ENCODE measurements around the gene MED25.

MED25 gene

DNA sequence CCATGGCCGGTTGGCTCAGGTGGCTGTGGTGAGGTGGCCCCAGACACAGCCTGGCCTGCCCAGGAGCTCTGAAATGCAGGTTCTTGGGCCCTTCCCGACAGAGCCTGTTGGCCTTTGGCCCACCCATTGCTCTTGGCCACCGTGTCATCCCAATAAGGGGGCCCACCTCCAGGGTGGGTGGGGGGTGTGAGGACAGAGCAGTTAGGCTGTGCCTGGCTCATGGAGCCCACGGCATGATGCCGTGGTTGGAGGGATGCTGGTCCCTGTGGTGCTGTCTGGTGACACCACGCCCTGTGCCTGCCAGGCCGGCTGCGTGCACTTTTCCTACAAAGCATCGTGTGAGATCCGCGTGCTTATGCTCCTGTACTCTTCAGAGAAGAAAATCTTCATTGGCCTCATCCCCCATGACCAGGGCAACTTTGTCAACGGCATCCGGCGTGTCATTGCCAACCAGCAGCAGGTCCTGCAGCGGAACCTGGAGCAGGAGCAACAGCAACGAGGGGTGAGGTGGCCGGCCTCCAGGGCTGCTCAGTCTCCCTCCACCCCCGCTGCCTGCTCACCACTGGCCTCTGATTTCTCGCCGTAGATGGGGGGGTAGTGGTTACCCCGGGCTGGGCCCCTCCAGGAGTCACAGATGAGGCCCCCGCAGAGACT lies 41.7 kb downstream of the MED25 start:
- DNase-seq = no peak

DNA sequence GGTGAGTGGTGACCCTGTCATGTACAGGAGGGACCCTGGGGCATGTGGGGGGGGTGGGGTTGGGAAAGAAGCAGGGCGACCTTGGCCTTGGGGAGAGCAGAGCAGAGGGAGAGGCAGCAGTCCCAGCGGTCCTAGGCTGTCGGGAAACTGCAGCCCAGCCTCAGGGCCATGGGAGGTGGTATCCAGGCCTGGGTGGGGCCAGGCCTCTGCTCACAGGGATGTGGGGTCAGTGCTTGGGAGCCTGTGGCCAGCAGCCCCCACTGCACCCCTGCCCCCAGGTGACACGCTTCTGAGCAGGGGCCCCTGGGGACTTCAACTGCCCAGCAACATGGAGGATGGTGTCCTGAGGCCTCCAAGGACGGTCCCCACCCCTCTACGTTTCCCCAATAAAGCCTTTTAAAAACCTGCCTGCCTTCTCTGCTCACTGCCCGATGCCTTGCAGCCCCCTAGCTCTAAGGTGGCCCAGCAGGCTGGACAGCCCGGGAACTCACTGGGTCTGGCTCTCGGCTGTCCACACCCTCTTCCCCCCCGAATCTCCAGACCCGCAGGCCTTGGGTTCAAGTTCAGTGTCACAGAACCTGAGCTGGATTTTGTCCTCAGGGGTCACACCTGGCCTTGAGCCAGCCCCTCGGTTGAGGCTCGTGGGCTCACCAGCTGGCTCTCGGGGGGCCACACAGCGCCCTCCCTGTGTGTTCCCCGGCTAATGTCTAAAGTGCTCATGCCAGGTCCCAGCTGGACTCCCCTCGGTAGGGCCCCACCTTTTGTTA lies 42.4 kb downstream of the MED25 start:
- DNase-seq = no peak

DNA sequence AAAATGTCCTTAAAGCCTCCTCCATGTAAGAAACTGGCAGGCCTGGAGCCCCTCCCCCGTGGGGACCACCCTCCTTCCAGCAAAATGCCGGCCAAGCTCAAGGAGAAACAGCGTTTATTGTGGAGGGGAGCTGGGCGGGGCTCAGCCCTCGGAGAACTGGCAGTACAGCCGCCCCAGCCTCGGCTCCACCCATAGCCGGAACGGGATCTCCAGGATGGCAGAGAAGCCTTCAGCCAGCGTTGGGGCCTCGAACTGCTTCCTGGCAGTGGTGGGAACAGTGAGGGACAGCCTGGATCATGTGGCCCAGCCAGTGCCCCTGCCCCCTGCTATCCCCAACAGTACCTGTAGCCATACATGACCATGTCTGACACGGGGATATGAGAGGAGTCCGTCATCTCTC lies 43.0 kb downstream of the MED25 start:
- no peak for DNase-seq

DNA sequence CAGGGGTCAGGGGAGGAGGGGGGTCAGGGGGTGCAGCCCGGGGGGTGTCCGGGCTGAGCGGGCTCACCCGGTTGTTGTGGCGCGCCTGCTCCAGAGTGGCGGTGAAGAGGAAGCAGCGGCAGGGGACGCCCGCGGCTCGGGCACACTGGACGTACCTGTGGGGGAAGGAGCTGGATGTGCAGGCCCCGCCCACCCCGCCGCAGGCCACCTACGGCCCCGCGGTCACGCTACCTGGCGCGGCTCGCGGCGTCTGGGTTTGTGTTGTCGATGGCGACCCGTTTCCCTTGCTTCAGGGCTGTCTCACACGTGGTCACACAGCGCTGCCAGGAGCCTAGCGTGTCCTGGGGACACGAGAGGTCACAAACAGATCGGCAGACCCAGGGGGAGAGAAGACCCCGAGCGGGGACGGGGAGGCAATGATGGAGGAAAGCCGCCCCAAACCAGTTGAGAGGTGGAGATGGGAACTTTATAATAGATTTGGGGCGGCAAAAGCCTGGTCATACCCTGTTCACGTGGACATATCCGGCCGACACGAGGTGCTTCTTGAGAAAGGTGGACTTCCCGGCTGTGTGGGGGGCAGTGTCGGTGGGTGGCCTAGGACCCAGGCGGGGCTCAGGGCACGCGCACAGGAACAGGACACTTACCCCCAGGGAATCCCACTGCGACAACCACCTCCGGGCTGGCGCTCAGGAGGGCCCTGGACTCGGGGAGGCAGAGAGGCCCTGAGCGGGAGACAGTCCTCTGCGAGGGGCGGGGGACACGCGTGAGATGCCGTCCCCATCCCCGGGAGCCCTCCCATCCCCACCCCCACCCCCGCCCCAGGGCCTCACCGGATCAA lies 43.7 kb downstream of the MED25 start:
- no peak for DNase-seq

DNA sequence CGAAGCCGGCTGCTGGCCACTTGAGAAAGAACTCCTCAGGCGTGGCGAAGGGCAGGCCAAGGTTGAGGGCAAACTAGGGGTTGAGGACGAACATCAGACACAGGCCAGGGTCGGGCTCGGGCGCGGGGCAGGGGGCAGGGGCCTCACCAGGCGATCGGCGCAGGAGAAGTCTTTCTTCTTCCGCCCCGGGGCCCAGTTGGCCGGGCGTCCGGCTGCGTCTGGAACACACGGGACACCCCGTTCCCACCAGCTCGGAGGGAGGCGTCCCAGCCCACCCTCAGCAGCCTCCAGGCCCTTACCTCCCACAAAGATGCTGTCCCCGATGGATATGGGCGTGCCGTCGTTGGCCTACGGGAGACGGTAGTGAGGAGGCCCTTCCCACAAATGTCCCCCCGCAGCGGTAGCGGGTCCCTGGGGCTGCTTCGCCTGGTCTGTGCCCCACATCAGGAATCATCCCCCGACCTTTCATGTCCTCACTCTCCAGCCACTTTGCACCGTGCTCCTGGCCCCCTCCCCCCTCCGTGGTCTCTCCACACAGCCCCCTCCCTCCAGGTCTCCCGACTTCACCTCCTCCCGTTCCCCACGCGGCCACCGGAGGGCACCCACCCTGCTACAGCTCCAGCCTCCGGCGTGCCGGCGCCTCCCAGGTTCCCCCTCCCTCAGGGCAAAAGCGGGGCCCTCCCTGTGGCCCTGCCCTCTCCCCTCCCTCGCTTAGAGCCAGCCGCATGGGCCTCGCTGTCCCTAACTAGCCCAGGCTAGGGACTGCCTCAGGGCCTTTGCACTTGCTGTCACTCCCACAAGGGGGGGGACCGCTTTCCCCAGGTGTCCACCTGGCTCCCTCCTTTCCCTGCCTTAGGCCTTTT lies 44.5 kb downstream of the MED25 start:
- DNase-seq = no peak

DNA sequence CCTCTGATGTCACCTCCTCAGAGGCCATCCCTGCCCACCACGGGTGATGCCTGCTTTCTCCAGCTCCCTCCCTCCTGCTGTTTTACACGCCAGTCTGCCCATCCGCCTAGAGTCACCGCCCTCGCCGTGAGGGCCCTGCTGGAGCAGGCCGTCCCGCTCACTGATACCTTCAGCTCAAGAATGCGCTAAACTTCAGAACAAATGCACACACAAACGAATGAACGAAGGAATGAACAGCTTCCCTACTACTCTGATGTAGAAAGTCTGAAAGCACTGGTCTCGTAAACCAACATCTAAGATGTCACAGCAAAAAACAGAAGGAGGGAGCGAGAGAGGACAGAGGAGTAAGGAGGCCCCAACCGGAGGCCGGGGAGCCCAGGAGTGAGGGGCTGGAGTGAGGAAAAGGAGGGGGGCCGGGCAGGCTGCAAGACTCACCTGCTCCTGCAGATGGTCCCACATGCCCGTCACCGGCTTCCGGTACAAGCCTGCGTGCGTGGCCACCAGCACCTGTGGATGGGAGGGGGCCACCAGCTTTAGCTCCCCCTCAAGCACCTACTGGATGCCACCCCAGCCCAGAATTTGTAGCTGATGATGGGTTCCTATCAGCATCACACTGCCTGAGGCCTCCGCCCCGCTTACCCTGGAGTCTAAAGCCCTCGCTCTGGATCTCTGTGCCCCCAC lies 45.3 kb downstream of the MED25 start:
- no peak for DNase-seq

DNA sequence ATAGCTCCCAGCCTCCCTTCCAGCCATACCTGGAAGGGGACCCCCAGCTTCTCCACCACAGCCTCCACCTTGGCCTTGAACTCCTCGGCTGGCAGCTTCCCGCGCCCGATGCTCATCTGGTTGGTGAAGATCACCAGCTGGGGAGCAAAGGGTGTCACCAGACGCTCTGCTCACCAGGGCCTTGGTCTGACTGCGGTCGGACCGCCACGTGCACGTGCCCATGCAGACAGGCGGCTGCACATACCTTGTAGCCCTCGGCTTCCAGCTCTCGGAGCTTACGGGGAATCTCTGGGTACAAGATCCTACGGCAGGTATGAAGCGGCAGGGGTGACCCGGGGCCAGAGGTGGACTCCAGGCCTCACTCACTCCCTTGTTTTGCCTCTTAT lies 45.8 kb downstream of the MED25 start:
- DNase-seq = no peak

DNA sequence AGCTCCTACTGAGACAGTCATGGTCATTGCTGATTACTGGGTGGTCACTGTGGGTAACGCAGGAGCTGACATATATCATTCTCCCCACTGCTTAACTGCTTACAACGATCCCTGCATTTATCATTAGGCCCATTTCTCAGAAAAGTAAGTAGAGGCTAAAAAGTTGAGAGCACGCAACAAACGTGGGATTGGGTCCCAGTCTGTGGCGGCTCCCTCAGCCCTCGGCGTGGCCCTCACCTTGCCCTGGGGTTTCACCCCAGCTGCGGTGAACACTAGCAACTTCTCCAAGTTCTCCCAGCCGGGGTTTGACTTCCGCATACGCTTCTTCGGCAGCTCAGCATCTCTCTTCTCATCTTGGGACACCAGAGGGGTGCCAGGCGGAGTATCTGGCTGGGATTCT lies 46.8 kb downstream of the MED25 start:
- DNase-seq = no peak

DNA sequence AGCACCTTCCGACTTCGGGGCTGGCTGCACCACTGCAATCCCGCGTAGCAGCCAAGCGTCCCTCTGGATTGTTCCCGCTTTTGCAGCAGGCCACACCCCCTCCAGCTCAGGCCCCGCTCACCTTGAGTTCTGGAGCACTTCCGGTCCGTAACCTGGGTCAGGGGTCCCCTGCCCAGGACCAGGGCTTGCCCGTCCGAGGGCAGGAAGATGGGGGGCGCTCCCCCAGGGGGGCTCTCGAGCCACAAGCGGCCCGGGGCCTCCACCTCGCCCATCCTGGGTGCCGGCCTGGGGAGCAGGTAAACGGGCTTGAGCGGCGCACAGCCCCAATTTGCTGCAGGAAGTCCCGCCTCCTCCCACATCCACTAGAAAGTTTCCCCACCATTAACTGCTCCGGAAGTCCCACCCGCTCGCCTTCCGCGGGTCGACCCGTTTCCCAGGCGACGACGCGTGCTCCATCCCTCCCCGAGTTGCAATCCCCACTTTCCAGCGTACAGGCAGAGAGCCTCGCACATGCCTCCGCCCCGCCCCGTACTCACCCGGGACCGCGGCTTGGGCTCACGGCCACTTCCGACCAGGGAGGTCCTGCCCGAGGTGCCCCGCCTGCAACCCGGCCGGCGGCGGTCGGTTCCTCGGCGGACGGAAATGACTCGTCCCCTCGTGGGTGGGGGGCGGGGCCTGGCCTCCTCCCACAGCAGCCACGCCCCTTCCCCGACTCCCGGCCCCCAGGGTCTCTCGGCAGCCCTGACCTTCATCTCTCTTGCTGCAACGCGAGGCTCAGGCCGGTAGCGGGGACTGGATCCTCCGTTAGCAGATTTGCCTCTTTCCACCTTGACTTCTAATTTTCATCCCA lies 49.1 kb downstream of the MED25 start, which contains the start of gene PNKP:
PNKP (minus strand) TSS at position 644 of the 850 bp plus-strand sequence; CDS start at position 272, 372 bp downstream.
- peak; percentile 91 for DNase-seq

DNA sequence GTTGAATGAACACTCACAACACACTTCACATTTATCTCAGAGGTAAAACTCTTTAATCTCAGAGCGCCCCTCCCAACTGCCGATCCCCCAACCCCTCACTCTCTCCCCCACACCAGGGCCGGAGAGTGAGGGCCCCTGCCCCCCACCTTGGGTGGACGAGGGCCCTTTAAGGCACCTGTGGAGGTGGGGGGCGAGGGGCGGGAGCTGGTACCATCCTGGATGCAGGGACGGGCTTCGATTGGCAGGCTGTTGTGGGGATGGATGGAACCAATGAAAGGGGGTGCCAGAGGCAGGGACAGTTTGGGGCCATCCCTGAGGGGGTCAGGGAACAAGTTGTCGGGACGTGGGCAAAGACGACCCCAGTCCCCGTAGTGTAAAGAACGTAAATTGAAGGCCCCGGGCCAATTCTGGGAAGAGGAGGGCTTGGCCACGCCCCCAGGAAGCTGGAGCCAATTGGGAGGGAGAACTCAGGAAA lies 51.0 kb downstream of the MED25 start:
- no peak for DNase-seq

DNA sequence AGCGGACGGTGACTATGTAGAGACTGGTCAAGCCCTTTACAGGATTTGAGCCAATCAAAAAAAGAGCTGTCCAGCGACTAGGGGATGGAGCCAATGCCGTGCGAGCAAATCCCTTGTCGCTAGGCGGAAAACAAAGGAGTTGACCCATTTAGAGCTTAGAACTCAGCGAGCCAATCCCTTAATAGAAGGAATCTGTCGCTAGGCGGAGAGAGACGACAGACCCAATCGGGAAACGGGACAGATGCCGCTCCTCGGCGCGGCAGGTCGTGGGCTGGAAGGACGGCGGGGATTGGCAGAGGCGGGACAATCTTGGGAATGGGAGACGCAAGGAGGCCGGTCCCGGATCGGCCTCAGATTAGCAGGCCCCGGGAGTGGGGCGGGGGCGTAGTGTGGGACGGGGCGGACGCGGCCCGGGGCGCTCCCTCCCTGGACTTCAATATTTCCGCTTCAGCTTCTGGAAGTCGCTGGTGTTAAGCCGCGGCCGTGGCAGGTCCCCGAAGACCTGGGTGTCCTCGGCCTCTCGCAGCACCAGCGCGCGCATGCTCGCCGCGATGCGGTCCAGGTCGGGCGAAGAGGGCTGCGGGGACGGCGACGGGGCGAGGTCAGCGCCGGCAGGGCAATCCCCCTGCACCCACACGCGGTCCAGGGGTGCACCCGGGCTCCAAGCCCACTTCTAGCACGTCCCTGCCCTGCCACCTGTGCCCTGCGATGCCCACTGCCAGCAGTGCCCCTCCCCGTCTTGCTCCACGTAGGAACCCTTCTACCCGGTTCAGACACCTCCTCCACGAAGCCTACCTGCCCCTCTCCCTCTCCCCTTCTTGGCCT lies 51.6 kb downstream of the MED25 start:
- peak; percentile 86 for DNase-seq

DNA sequence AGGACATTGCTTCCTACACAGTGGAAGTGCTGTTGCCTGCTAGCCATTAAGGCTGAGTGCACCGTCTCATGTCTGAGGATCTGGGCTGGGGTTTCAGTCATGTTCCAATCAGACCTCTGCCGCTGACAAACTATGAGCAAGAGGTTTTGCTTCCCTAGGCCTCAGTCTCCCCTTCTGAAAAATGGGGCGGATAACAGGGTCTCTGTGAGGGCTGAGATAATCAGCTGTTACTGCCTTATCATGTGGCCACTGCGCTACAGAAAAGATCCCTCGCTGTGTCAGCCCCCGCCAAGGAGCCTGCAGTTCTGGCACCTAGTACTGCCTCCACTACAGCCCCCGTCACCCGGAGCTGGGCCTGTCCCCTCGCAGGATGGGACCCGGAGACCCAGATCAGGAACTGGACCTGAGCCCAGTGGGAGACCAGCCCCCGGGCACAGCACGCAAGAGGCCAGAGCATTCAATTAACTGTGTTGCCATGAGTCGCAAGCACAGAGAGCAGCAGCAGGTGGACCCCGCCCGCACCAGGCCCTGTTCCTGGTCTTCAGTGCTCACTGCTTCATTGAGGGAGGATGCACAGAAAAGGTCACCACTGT lies 52.3 kb downstream of the MED25 start:
- DNase-seq = no peak

DNA sequence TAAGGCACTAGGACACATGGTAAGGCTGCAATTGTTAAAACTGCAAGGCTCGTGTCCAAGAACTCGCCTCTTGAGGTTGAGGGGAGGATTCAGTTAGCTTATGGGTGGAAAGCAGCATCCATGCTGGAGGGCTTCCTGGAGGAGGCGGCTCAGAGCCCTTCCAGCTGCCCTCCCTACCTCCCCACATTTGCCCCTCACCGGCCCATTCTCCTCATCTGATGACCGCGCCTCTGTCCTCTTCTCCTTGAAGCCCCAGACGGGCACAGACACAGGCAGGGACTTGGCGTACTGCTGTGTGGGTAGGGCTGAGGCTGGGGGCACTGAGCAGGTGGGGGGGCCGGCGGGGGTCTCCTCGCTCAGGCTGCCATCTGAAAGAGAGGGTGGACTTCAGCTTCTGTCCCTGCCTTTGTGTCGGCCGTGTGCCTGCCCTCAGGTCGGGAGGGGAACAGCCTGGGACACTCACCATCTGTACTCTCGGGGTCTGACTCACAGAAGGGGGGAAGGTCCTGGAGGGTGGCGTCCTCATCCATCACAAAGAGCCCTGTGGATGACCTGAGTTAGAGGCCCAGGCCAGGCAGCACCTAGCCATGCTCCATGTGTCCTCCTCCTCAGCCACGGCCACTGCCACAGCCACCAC lies 53.4 kb downstream of the MED25 start:
- DNase-seq = no peak

DNA sequence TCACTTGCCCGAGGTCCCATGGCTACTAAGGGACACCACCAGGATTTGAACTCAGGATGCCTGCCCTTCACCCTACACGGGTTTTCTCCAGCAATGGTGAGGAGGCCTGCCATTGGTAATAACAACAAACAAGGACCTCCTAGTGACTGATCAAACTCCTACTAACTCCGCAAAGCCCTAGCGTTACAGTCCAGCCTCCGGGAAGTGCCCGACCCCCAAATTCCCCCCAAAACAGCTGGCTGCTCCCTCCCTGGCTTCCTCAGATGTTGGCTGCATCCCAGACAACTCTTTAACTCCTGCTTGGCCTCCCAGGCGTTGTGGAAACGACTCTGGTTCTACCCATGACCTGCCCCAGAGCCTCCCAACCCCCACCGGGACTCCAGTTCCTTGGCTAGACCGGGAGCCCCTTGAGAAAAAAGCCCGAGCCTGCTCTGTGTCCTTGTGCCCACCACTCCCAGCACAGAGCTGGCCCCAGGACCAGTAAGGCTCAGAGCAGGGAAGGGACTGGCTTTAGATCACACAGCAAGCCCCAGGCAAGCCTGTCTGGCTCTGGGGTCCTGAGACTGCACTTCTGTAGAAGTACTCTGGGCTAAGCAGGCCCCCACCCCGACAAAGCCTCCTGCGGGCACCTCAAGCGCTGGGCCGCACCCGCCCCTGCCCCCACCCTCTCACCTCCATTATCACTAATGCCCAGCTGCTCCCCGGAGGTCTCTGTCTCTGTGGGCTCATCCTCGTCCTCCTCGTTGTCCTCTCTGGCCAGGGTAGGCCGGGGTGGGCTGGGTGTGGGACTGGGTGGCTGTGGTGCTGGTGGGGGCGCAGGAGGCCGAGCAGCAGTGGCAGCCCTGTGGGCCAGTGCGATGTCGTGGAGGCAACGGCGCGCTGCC lies 54.4 kb downstream of the MED25 start:
- DNase-seq = no peak

DNA sequence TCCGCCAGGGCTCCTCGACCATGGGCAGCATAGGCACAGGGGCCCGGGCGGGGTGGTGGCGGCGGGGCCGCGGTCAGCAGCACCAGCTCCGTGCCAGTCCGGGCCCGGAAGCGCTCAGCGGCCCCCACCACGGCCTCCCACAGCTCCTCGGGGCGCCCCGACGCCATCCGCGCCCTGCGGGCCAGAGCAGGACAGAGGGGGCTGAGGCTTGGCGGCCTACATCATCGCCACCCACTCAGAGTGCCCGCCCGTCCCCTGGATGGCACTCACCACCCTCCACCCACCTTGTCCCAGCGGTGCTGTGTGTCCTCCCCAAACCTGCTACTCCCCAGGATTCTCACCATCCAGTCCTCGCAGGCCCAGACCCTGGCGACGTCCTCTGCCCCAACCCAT lies 55.0 kb downstream of the MED25 start:
- DNase-seq = no peak

DNA sequence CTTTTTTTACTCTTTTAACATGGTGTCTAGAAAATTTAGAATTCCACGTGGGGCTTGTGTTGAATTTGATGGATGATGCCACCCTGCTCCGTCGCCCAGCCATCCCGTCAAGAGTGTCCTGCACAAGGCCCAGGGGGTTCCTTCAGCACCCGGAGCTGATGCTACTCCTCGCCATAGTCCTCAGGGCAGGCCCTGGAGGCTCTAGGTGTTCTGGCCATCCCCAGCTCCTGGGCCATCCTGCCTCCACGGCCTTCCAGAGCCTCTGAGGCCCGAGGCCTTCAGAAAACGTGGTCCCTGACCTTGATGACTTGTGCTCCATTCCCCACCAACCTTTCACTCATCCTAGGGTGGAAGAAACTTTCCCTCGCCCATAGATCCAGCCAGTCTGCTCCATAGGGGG lies 55.7 kb downstream of the MED25 start:
- DNase-seq = no peak

DNA sequence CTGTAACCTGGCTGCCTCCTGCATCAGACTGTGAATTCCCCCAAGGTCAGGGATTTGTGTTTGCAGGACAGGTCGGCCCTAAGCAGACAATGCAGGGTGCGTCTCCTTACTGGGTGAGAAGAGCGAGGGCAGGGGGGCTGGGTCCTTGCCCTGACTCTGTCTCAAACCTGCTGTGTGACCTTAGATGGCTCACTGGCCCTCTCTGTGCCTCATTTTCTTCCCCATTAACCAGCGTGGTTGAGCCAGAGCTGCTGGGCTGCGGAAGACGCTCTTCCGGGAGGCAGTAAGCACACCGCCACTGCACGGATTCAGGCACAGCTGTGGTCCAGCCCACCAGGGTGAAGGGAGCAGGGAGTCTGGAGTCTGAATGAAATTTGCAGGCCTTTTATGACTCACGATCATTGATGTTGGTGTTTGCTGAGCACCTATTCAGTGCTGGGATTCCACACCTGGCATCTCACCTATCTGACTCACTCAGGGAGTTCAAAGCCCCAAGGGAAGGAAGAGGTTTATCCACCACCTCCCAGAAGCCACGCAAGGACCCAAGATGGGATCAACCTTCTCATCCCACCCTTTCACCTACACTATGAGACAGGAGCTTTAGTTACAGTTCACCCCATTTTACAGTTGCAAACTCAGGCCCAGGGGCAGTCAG lies 56.5 kb downstream of the MED25 start:
- DNase-seq = no peak

DNA sequence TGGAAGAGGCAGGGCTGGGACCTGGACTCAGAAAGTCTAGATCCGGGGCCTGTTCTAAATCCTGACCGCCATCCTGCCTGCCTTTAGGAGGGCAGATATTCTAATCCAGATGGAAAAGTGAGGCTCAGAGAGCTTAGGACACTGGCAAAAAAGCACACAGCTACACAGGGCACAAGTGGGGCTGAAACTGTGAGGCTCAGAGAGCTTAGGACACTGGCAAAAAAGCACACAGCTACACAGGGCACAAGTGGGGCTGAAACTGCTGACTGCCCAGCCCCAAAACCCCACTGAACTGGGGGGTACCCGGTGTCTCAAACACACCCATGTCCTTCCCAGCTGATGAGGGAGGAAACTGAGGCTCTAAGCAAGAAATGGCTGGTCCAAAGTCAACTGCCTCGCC lies 57.1 kb downstream of the MED25 start:
- no peak for DNase-seq

Data from activated naive CD4-positive, alpha-beta T cell treated with anti-CD3 and anti-CD28 coated beads, Interleukin-2, amount 50 U/mL, for 16 hours (primary cell).